Keratinocyte (primary cell): ENCODE data around the gene GRK4.

Experiments used
- CTCF ChIP-seq, 3 experiments: IDR thresholded peaks in 1 of 3; conservative IDR thresholded peaks in 1 of 3; optimal IDR thresholded peaks in 1 of 3; 2 replicates in 2 of 3; 3 replicates in 1 of 3; pipeline versions ENCODE3 to v1.5.1; 2011; ENCODE audit warnings: low read length in 3 of 3, mild to moderate bottlenecking in 3 of 3, moderate library complexity in 2 of 3, control low read depth in 1 of 3, inconsistent platforms in 1 of 3; ENCODE audit not compliant: insufficient read depth in 2 of 3; ENCODE audit errors: extremely low read depth in 1 of 3
- EZH2 ChIP-seq: IDR thresholded peaks from one replicate; pipeline ENCODE4 v1.6.1; 2012; ENCODE audit warnings: inconsistent platforms, mild to moderate bottlenecking, low read length, moderate library complexity

GRCh38 chr4:2949782-2950125 lies 13.6 kb upstream of the GRK4 start:
- TF ChIP-seq CTCF (optimal IDR thresholded peaks at IDR 0.05 in 1 of 3, IDR thresholded peaks at IDR 0.05 in 1 of 3, conservative IDR thresholded peaks at IDR 0.05 in 1 of 3; ENCODE audit: extremely low read depth in 1 of 3, insufficient read depth in 2 of 3, low read length in 3 of 3) (no peak), EZH2 (no peak)
